DOHH2 (cell line): ENCODE measurements around the gene SURF2.
"Not testable (repeated sequence)": the region's sequence is repeated elsewhere in the genome, so short reads cannot be mapped to it uniquely, and the experiment has no call there.

Experiments
- H3F3A ChIP-seq: fragments of 200-600 bp; sonication (generic), shearing (Covaris generic); 2 replicates; pipeline ENCODE4 v1.6.0; 2016; ENCODE audit warnings: antibody characterized with exemption, mild to moderate bottlenecking; ENCODE audit not compliant: control insufficient read depth, insufficient read depth
- H3K27ac ChIP-seq: fragments of 200-600 bp; sonication (generic); 2 replicates; pipeline ENCODE4 v1.5.1; 2014; ENCODE audit warnings: low read depth, mild to moderate bottlenecking, low read length, moderate library complexity
- H3K27me3 ChIP-seq: fragments of 200-600 bp; sonication (generic); 2 replicates; pipeline ENCODE4 v1.6.1; 2014; ENCODE audit warnings: mild to moderate bottlenecking, low read length, mixed read lengths; ENCODE audit not compliant: control insufficient read depth
- H3K36me3 ChIP-seq: fragments of 200-600 bp; sonication (generic); 2 replicates; pipeline ENCODE4 v1.6.1; 2014; ENCODE audit warnings: mild to moderate bottlenecking, low read length, moderate library complexity, mixed read lengths; ENCODE audit not compliant: control insufficient read depth
- H3K4me1 ChIP-seq: fragments of 200-600 bp; sonication (generic); 2 replicates; pipeline ENCODE4 v1.6.1; 2014; ENCODE audit warnings: mild to moderate bottlenecking, low read length, mixed read lengths; ENCODE audit not compliant: control insufficient read depth
- H3K4me2 ChIP-seq: fragments of 200-600 bp; sonication (generic); 2 replicates; pipeline ENCODE4 v1.6.0; 2014; ENCODE audit warnings: mild to moderate bottlenecking, low read length, moderate library complexity
- H3K4me3 ChIP-seq: fragments of 200-600 bp; sonication (generic); 2 replicates; pipeline ENCODE4 v1.5.1; 2014; ENCODE audit warnings: mild to moderate bottlenecking, low read length, mixed read lengths
- H3K79me2 ChIP-seq: fragments of 200-600 bp; sonication (generic); 2 replicates; pipeline ENCODE4 v1.6.1; 2014; ENCODE audit warnings: mild to moderate bottlenecking, low read length, mixed read lengths; ENCODE audit not compliant: control insufficient read depth
- H3K9me2 ChIP-seq: fragments of 200-600 bp; sonication (generic); replicated peaks from 2 replicates; pipeline ENCODE4 v1.6.1; 2014; ENCODE audit warnings: mild to moderate bottlenecking, low read length, mixed read lengths; ENCODE audit not compliant: control insufficient read depth
- H3K9me3 ChIP-seq: fragments of 200-600 bp; sonication (generic); 2 replicates; pipeline ENCODE4 v1.6.1; 2014; ENCODE audit warnings: antibody characterized with exemption, low read length, mixed read lengths; ENCODE audit not compliant: control insufficient read depth, insufficient read depth
- H4K20me1 ChIP-seq: fragments of 200-600 bp; sonication (generic); 2 replicates; pipeline ENCODE4 v1.6.0; 2014; ENCODE audit warnings: low read depth, mild to moderate bottlenecking, antibody characterized with exemption, low read length, moderate library complexity; ENCODE audit not compliant: control insufficient read depth, insufficient read depth
- EZH2phosphoT487 ChIP-seq: fragments of 200-600 bp; sonication (generic); IDR thresholded peaks from 2 replicates; pipeline ENCODE4 v1.6.1; 2017; ENCODE audit warnings: borderline replicate concordance, mild to moderate bottlenecking, antibody characterized with exemption, low read length, moderate library complexity, mixed read lengths
- TF ChIP-seq, protein P1 (sequence below): fragments of 200-600 bp; sonication (generic); IDR thresholded peaks from one replicate; pipeline ENCODE4 v1.5.1; 2014; ENCODE audit warnings: antibody characterized with exemption, mild to moderate bottlenecking, low read depth, low read length; ENCODE audit not compliant: poor library complexity, severe bottlenecking

The SURF2 gene

DNA sequence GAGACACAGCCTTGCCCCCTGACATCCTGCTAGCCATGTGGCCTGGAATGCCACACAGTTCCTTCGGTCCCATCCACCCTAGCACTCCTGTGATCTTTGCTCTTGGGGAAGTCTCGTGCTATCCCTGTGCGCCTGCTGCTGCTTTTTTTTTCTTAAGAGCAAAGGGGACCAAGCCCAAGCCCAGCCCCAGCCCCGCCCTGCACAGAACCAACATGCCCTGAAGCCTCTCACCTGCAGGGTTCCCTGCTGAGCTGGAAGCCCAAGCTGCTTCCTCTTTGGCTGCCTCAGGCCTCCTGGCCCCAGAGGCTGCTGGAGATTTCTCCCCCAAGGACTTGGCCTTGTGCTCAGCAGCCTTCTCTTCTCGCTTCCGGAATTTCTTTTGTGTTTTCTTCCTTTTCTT is 22.2 kb upstream of the SURF2 start:
- peaks cover 12% of the 10 kb centered on the region for H3F3A ChIP-seq
- H4K20me1 ChIP-seq = peaks cover 10% of the 10 kb centered on the region; the same call in 1 of the 2 replicates
- H3K4me1 ChIP-seq = peaks cover 23% of the 10 kb centered on the region
- no peak overlapping the region for H3K27ac ChIP-seq
- no peaks in the 10 kb centered on the region for H3K9me2 ChIP-seq
- H3K27me3 ChIP-seq = no peaks in the 10 kb centered on the region
- peak overlapping the region; percentile 83 for H3K4me2 ChIP-seq
- H3K9me3 ChIP-seq = no peaks in the 10 kb centered on the region
- H3K36me3 ChIP-seq = peaks cover 58% of the 10 kb centered on the region
- peak overlapping the region; percentile 80 for H3K4me3 ChIP-seq
- TF ChIP-seq, protein P1, sequence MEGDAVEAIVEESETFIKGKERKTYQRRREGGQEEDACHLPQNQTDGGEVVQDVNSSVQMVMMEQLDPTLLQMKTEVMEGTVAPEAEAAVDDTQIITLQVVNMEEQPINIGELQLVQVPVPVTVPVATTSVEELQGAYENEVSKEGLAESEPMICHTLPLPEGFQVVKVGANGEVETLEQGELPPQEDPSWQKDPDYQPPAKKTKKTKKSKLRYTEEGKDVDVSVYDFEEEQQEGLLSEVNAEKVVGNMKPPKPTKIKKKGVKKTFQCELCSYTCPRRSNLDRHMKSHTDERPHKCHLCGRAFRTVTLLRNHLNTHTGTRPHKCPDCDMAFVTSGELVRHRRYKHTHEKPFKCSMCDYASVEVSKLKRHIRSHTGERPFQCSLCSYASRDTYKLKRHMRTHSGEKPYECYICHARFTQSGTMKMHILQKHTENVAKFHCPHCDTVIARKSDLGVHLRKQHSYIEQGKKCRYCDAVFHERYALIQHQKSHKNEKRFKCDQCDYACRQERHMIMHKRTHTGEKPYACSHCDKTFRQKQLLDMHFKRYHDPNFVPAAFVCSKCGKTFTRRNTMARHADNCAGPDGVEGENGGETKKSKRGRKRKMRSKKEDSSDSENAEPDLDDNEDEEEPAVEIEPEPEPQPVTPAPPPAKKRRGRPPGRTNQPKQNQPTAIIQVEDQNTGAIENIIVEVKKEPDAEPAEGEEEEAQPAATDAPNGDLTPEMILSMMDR = no peak
- no peak for TF ChIP-seq EZH2phosphoT487
- H3K79me2 ChIP-seq = peaks cover 37% of the 10 kb centered on the region

DNA sequence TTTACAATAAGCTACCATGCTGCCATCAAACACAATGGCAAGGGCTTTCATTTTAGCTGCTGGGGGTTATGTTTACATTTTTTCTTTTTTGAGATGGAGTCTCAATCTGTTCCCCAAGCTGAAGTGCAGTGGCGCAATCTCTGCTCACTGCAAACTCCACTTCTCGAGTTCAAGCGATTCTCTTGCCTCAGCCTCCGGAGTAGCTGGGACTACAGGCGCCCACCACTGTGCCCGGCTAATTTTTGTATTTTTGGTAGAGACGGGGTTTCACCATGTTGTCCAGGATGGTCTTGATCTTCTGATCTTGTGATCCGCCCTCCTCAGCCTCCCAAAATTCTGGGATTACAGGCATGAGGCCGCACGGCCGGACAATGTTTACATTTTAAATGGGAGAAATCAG is 21.5 kb upstream of the SURF2 start:
- Histone ChIP-seq H3K4me2 (peak overlapping the region; percentile 83), H3K4me3 (peak overlapping the region; percentile 80), H3K27ac (peak overlapping the region; percentile 65; the same call in 1 of the 2 replicates), H3K36me3 (peaks cover 62% of the 10 kb centered on the region), H3K79me2 (peaks cover 37% of the 10 kb centered on the region), H3F3A (peaks cover 15% of the 10 kb centered on the region), H3K4me1 (peaks cover 28% of the 10 kb centered on the region)
- H3K27me3 ChIP-seq, H4K20me1 ChIP-seq, H3K9me3 ChIP-seq, H3K9me2 ChIP-seq: not testable (repeated sequence)

DNA sequence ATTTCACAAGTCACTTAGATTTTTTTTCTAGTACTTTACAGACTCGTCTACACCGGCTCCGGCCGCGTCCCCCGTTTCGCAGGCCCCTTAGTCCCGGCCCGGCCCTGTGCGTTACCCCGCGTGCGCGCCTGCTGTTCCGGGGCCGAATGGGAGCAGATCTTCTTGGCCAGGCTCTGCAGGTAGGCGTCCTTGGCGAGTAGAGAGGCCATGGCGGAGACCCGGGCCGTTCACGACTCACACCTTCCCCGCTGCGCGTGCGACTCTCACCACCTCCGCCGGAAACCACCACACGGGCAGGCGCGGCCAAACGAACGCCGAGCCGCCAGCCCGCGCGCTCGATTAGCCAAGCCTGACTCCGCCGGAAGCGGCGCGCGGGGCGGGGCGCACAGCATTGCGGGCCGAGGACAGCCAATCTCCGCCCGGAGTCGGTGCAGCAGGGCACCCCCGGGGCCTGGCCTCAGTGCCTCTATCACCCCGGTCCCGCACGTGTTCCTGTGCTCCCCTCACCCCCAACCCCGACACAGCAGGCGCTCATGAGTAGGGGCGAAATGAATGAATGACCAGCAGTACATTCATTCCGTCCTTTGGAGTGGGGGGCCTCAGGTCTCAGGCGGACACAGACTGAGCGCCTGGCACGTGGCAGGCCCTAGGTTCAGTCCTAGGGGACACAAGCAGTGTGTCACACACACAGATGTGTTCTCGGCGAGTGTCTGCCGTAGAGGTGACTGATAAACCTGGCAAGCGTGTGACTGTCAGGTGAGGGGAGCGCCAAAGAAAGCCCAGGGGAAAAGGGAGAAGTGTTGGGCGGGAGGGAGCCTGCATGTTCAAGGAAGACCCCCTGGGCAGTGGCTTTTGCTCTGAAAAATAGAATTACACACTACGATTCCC is 20.2 kb upstream of the SURF2 start, which contains the start of gene SURF6:
TSS of gene SURF6 (minus strand) at position 265 of the 888 bp plus-strand sequence. CDS start at position 209, 56 bp downstream.
- TF ChIP-seq, protein P1 = no peak
- no peak for TF ChIP-seq EZH2phosphoT487
- Histone ChIP-seq H3K9me3 (no peaks in the 10 kb centered on the region), H3K79me2 (peaks cover 37% of the 10 kb centered on the region), H3K4me2 (peak within 1 kb of the TSS; percentile 83), H3K27ac (peak within 1 kb of the TSS; percentile 65), H3K9me2 (no peaks in the 10 kb centered on the region), H3K36me3 (peaks cover 66% of the 10 kb centered on the region), H3F3A (peaks cover 16% of the 10 kb centered on the region), H3K4me1 (peaks cover 41% of the 10 kb centered on the region), H3K27me3 (no peaks in the 10 kb centered on the region), H4K20me1 (peaks cover 10% of the 10 kb centered on the region; the same call in 1 of the 2 replicates), H3K4me3 (peak within 1 kb of the TSS; percentile 80)

DNA sequence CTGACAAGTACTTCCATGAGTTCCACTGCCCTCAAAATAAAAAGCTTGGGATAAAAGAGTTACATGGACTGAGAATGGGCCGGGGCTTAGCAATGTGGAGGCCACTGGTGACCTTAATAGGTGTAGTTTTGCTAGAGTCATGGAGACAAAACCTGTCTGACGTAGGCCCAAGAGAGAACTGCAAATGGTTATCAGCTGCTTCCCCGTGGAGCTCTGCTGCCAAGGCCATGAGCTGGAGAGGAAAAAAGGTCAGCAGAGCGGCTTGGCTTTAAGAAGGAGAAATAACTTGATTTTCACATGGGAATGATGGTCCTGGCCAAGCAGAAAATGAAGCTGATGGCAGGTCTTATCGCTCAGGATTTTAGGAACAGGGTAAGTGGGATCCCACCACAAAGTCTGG is 16.7 kb upstream of the SURF2 start:
- H3K4me2 ChIP-seq = 0 out of 2 replicates have a peak overlapping the region, but pooled peaks have one; percentile 58
- peak overlapping the region; percentile 33; the same call in 1 of the 2 replicates for H3K27ac ChIP-seq
- TF ChIP-seq, protein P1 = no peak
- no peak for TF ChIP-seq EZH2phosphoT487
- peaks cover 68% of the 10 kb centered on the region for H3K36me3 ChIP-seq
- H4K20me1 ChIP-seq = peaks cover 6% of the 10 kb centered on the region; the same call in 1 of the 2 replicates
- H3K4me3 ChIP-seq = no peak overlapping the region
- H3K27me3 ChIP-seq = no peaks in the 10 kb centered on the region
- H3K9me3 ChIP-seq = no peaks in the 10 kb centered on the region
- H3K79me2 ChIP-seq = peaks cover 13% of the 10 kb centered on the region
- peaks cover 16% of the 10 kb centered on the region for H3F3A ChIP-seq
- H3K9me2 ChIP-seq = no peaks in the 10 kb centered on the region
- H3K4me1 ChIP-seq = peaks cover 46% of the 10 kb centered on the region
